Liver (tissue), 9 donors: ENCODE data around the gene MYL6B. TPM values are rescaled to one million over a fixed set of nuclear protein-coding genes. Genes with fewer than 3 reads are reported as not detected.

Experiments
- DNase-seq: peaks from one replicate; pipeline ENCODE4 v3.0.0-alpha.2; 2017; ENCODE audit warnings: low spot score
- H3K27ac ChIP-seq, 2 donors: one replicate each; pipeline ENCODE4 v1.7.0; 2013; ENCODE audit warnings: inconsistent platforms in 2 of 2, low read length in 2 of 2, control low read depth in 1 of 2, low read depth in 1 of 2, mild to moderate bottlenecking in 1 of 2
- H3K27me3 ChIP-seq, 4 donors: one replicate each; pipeline versions ENCODE4 v1.6.1 to v1.7.0; 2013; ENCODE audit warnings: low read length in 3 of 4, inconsistent platforms in 1 of 4, mild to moderate bottlenecking in 1 of 4, moderate library complexity in 1 of 4; ENCODE audit not compliant: control insufficient read depth in 4 of 4, insufficient read depth in 4 of 4
- H3K36me3 ChIP-seq, 4 donors: one replicate each; pipeline versions ENCODE4 v1.6.1 to v1.7.0; 2013; ENCODE audit warnings: low read length in 3 of 4, mild to moderate bottlenecking in 3 of 4, low read depth in 1 of 4, moderate library complexity in 1 of 4; ENCODE audit not compliant: control insufficient read depth in 4 of 4, insufficient read depth in 3 of 4
- H3K4me1 ChIP-seq, 4 donors: one replicate each; pipeline versions ENCODE4 v1.6.1 to v1.7.0; 2013; ENCODE audit warnings: low read length in 3 of 4, mild to moderate bottlenecking in 3 of 4, moderate library complexity in 1 of 4; ENCODE audit not compliant: control insufficient read depth in 4 of 4, insufficient read depth in 4 of 4
- H3K4me3 ChIP-seq, 3 donors: one replicate each; pipeline versions ENCODE4 v1.6.1 to v1.7.0; 2013; ENCODE audit warnings: low read length in 3 of 3, control low read depth in 1 of 3, low read depth in 1 of 3, mild to moderate bottlenecking in 1 of 3
- H3K9ac ChIP-seq, 2 donors: one replicate each; pipeline ENCODE4 v1.7.0; 2013; ENCODE audit warnings: low read length in 2 of 2, mild to moderate bottlenecking in 2 of 2, moderate library complexity in 2 of 2, control low read depth in 1 of 2, low read depth in 1 of 2
- H3K9me3 ChIP-seq, 4 donors: one replicate each; pipeline versions ENCODE4 v1.6.1 to v1.7.0; 2013; ENCODE audit warnings: low read length in 3 of 4; ENCODE audit not compliant: control insufficient read depth in 4 of 4
- FOXA1 ChIP-seq: IDR thresholded peaks from 2 replicates; pipeline ENCODE4 v1.6.1; 2016; ENCODE audit warnings: antibody characterized with exemption
- FOXA2 ChIP-seq: IDR thresholded peaks from 2 replicates; pipeline ENCODE4 v1.6.1; 2016; ENCODE audit warnings: antibody characterized with exemption
- GABPA ChIP-seq, 2 donors: IDR thresholded peaks in 1 of 2; conservative IDR thresholded peaks in 1 of 2; 2 replicates each; pipeline ENCODE4 v1.6.1; 2016; ENCODE audit warnings: antibody characterized with exemption in 2 of 2, mild to moderate bottlenecking in 1 of 2, moderate library complexity in 1 of 2
- HNF4A ChIP-seq, 2 donors: conservative IDR thresholded peaks; 2 replicates each; pipeline ENCODE4 v1.6.1; 2016; ENCODE audit warnings: antibody characterized with exemption in 2 of 2, mild to moderate bottlenecking in 2 of 2
- HNF4G ChIP-seq: IDR thresholded peaks from 2 replicates; pipeline ENCODE4 v1.6.1; 2016; ENCODE audit warnings: antibody characterized with exemption
- JUND ChIP-seq, 2 donors: IDR thresholded peaks; 2 replicates each; pipeline ENCODE4 v1.6.1; 2016; ENCODE audit warnings: antibody characterized with exemption in 2 of 2
- NR2F2 ChIP-seq: IDR thresholded peaks from 2 replicates; pipeline ENCODE4 v1.6.1; 2016; ENCODE audit warnings: antibody characterized with exemption
- RAD21 ChIP-seq, 2 donors: IDR thresholded peaks; 2 replicates each; pipeline ENCODE4 v1.6.1; 2016; ENCODE audit warnings: antibody characterized with exemption in 2 of 2, mild to moderate bottlenecking in 2 of 2
- RXRA ChIP-seq, 2 donors: IDR thresholded peaks; 2 replicates each; pipeline ENCODE4 v1.6.1; 2017 to 2018; ENCODE audit warnings: antibody characterized with exemption in 2 of 2, mild to moderate bottlenecking in 1 of 2
- SP1 ChIP-seq: IDR thresholded peaks from 2 replicates; pipeline ENCODE4 v1.6.1; 2018; ENCODE audit warnings: antibody characterized with exemption, mild to moderate bottlenecking
- TAF1 ChIP-seq: conservative IDR thresholded peaks from 2 replicates; pipeline ENCODE4 v1.6.1; 2016; ENCODE audit warnings: antibody characterized with exemption, mild to moderate bottlenecking
- YY1 ChIP-seq: IDR thresholded peaks from 2 replicates; pipeline ENCODE4 v1.6.1; 2016; ENCODE audit warnings: antibody characterized with exemption, mild to moderate bottlenecking
- WGBS: extraction: QIAGEN DNeasy Blood & Tissue Kit; methylation state at CpG from one replicate; pipeline ENCODE4 v1.1.7; 2013; 5-methylcytosine and 5-hydroxymethylcytosine counted together
- polyA plus RNA-seq, 2 donors: library from polyadenylated mRNA; stranded (reverse) in 1 of 2; unstranded in 1 of 2; fragments of 200-250 nt in 1 of 2; fragments of >200 nt in 1 of 2; fragmentation: Nextera tagmentation in 1 of 2; extraction: Ambion mirVana in 1 of 2; gene quantifications; one replicate each; pipeline versions ENCODE4 v1.2.1 to v1.2.3, GENCODE V29; 2013 to 2015
- total RNA-seq, 2 donors: library from RNA; depleted of rRNA; stranded (reverse); fragments of >200 nt; gene quantifications; one replicate each; pipeline ENCODE4 v1.2.3, GENCODE V29; 2014
- TF ChIP-seq, protein P1 (sequence below): IDR thresholded peaks from 2 replicates; pipeline ENCODE4 v1.6.1; 2016; ENCODE audit warnings: antibody characterized with exemption, mild to moderate bottlenecking
- TF ChIP-seq, protein P2 (sequence below): IDR thresholded peaks from 2 replicates; pipeline ENCODE4 v1.6.1; 2016; ENCODE audit warnings: antibody characterized with exemption
- TF ChIP-seq, protein P3 (sequence below): IDR thresholded peaks from 2 replicates; pipeline ENCODE4 v1.6.1; 2016; ENCODE audit warnings: antibody characterized with exemption
- TF ChIP-seq, protein P4 (sequence below): fragments of 150-350 bp; IDR thresholded peaks from 2 replicates; pipeline ENCODE4 v1.5.1; 2017; ENCODE audit warnings: improper control_type of control experiment, low read depth, low read length; ENCODE audit not compliant: missing input control
- donor health status: healthy.
- donor health status: healthy.
- donor health status: healthy.
- donor health status: healthy.
- donor health status: healthy.

MYL6B gene
- total and polyA plus RNA-seq, 4 donors, result 3.7 to 14.2 (median 12.6) TPM

DNA sequence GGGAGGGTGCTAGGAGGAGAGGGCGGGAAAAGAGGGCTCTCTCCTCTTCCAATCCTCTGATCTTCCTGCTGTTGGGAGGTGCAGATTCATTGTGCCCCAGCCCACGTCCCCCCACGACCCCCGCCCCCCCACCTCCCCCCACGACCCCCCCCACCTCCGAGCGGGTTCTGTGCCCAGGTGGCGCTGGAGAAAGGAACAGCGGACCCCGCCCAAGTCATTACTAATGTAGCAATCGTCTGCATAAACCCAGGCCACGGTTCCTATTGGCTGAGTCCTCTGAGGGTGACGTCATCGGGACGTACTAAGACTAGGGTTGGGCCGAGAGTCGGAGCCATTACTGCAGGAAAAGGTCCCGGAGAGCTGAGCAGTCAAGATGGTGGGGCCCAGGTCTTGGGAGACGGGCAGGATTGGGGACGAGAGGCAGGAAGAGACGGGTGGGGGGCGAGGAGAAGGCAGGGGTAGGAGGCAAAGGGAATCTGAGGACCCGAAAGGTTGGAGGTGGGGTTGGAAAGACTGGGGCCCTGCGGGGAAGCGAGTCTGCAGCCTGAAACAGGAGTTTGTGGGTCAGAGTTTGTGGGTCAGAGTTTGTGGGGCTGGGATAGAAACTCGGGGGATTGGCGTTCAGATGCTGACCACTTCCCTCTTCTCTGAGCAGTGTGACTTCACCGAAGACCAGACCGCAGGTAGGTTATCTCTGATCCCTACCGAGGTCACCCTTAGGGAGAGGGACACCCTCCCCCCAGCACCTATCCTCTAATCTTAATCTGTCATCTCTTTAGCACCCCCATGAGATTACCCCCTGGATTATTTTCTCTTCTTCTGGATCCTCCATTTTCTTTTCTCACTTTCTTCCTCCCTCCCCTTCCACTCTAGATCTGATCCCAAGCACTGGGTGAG lies 5.9 kb downstream of the MYL6B start, which contains the start of gene MYL6 (continued):
- no peak for TF ChIP-seq HNF4A (conservative IDR thresholded peaks at IDR 0.05)

DNA sequence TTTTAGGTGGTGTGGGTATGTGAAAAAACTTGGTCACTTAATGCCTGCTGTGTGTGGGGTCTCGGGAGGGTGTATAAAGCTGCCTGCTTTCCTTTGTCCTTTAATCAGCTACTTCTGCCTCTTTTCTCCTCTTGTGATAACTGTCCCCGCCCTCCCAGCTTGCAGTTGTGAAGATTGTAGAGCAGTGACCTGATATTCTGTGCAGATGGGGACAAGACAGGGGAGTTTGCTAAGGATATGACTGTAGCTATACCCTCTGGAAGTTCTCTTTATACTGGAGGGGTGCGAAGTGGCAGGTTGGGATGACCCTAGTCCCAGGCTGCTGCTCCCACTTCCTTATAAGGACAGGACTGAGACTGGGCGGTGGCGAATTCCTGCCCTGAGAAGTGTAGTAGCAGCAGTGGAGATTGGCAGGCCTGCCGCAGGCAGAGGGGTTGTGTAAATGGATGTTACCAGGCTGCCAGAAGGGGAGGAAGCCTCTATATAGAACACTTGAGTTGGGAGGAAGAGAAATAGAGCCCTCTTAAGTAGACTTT lies 6.6 kb downstream of the MYL6B start:
- H3K4me1 ChIP-seq, result peaks cover 3 to 46% (median 39%) of the 10 kb centered on the region in 4 donors
- H3K36me3 ChIP-seq, result peaks cover 18 to 37% (median 36%) of the 10 kb centered on the region in 4 donors
- peak overlapping the region; percentile 90 to 98 for H3K27ac ChIP-seq
- TF ChIP-seq NR2F2 (peak; percentile 43), TAF1 (peak; percentile 69), YY1 (no peak), GABPA (IDR thresholded peaks at IDR 0.05 in 1 of 2, conservative IDR thresholded peaks at IDR 0.05 in 1 of 2) (no peak), JUND (IDR thresholded peaks at IDR 0.05) (no peak), RAD21 (IDR thresholded peaks at IDR 0.05) (peak in 1 of 2 donors; percentile 4)
- TF ChIP-seq, protein P1, sequence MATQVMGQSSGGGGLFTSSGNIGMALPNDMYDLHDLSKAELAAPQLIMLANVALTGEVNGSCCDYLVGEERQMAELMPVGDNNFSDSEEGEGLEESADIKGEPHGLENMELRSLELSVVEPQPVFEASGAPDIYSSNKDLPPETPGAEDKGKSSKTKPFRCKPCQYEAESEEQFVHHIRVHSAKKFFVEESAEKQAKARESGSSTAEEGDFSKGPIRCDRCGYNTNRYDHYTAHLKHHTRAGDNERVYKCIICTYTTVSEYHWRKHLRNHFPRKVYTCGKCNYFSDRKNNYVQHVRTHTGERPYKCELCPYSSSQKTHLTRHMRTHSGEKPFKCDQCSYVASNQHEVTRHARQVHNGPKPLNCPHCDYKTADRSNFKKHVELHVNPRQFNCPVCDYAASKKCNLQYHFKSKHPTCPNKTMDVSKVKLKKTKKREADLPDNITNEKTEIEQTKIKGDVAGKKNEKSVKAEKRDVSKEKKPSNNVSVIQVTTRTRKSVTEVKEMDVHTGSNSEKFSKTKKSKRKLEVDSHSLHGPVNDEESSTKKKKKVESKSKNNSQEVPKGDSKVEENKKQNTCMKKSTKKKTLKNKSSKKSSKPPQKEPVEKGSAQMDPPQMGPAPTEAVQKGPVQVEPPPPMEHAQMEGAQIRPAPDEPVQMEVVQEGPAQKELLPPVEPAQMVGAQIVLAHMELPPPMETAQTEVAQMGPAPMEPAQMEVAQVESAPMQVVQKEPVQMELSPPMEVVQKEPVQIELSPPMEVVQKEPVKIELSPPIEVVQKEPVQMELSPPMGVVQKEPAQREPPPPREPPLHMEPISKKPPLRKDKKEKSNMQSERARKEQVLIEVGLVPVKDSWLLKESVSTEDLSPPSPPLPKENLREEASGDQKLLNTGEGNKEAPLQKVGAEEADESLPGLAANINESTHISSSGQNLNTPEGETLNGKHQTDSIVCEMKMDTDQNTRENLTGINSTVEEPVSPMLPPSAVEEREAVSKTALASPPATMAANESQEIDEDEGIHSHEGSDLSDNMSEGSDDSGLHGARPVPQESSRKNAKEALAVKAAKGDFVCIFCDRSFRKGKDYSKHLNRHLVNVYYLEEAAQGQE, result no peak
- H3K4me3 ChIP-seq, result peak overlapping the region; percentile 73 to 93 (median 92)
- peak overlapping the region; percentile 90 to 100 for H3K9ac ChIP-seq
- H3K27me3 ChIP-seq, result no peaks in the 10 kb centered on the region
- WGBS, result 3% methylated on average over 6 of the region's 6 CpGs
- no peaks in the 10 kb centered on the region for H3K9me3 ChIP-seq
- peak; percentile 66 for DNase-seq

DNA sequence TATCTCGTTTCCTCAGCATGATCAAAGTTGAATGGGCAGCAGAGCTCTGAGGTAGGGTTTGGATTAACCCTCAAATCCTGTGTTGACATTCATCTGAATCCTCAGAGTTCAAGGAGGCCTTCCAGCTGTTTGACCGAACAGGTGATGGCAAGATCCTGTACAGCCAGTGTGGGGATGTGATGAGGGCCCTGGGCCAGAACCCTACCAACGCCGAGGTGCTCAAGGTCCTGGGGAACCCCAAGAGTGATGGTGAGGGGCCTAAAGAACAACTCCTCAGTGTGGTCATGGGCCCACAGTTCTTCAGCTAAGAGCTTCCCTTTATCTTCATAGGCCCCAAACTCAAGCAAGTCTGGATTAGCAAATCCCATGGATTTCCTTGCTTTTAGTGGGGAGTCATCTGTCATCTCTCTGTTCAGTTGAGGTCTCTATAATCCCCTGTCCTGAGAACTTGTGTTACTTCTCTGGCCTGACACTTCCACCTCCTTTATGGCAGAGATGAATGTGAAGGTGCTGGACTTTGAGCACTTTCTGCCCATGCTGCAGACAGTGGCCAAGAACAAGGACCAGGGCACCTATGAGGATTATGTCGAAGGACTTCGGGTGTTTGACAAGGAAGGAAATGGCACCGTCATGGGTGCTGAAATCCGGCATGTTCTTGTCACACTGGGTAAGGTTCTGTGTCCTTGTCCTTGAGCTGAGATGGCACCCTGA lies 7.2 kb downstream of the MYL6B start:
- H3K9me3 ChIP-seq, result no peaks in the 10 kb centered on the region
- H3K27ac ChIP-seq, result peak overlapping the region; percentile 90 to 98
- peaks cover 3 to 46% (median 39%) of the 10 kb centered on the region in 4 donors for H3K4me1 ChIP-seq
- peak overlapping the region in 1 of 2 donors; percentile 90 for H3K9ac ChIP-seq
- no peaks in the 10 kb centered on the region for H3K27me3 ChIP-seq
- peaks cover 18 to 44% (median 40%) of the 10 kb centered on the region in 4 donors for H3K36me3 ChIP-seq
- DNase-seq, result no peak
- WGBS, result 46% methylated on average over 8 of the region's 8 CpGs
- peak overlapping the region; percentile 73 to 93 (median 92) for H3K4me3 ChIP-seq
- TF ChIP-seq, protein P2, sequence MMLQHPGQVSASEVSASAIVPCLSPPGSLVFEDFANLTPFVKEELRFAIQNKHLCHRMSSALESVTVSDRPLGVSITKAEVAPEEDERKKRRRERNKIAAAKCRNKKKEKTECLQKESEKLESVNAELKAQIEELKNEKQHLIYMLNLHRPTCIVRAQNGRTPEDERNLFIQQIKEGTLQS, result no peak
- TF ChIP-seq, protein P3, sequence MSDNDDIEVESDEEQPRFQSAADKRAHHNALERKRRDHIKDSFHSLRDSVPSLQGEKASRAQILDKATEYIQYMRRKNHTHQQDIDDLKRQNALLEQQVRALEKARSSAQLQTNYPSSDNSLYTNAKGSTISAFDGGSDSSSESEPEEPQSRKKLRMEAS, result no peak
- no peak for TF ChIP-seq FOXA1
- TF ChIP-seq GABPA (IDR thresholded peaks at IDR 0.05 in 1 of 2, conservative IDR thresholded peaks at IDR 0.05 in 1 of 2), result no peak
- no peak for TF ChIP-seq HNF4G
- no peak for TF ChIP-seq SP1
- TF ChIP-seq YY1, result no peak
- TF ChIP-seq, protein P4, sequence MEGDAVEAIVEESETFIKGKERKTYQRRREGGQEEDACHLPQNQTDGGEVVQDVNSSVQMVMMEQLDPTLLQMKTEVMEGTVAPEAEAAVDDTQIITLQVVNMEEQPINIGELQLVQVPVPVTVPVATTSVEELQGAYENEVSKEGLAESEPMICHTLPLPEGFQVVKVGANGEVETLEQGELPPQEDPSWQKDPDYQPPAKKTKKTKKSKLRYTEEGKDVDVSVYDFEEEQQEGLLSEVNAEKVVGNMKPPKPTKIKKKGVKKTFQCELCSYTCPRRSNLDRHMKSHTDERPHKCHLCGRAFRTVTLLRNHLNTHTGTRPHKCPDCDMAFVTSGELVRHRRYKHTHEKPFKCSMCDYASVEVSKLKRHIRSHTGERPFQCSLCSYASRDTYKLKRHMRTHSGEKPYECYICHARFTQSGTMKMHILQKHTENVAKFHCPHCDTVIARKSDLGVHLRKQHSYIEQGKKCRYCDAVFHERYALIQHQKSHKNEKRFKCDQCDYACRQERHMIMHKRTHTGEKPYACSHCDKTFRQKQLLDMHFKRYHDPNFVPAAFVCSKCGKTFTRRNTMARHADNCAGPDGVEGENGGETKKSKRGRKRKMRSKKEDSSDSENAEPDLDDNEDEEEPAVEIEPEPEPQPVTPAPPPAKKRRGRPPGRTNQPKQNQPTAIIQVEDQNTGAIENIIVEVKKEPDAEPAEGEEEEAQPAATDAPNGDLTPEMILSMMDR, result no peak
- TF ChIP-seq RAD21 (IDR thresholded peaks at IDR 0.05), result no peak
- no peak for TF ChIP-seq FOXA2
- no peak for TF ChIP-seq RXRA (IDR thresholded peaks at IDR 0.05)
- TF ChIP-seq, protein P1, result no peak
- TF ChIP-seq TAF1, result no peak
- no peak for TF ChIP-seq HNF4A (conservative IDR thresholded peaks at IDR 0.05)
